Measurements from ENCODE around the gene PRDM5.

Gene PRDM5

GRCh38 chr4:120853161-120853935, 69.2 kb downstream of the PRDM5 start:
- peak in 1 of 2 donors; percentile 26 for DNase-seq

GRCh38 chr4:120850018-120850599, 72.4 kb downstream of the PRDM5 start:
- DNase-seq = no peak

GRCh38 chr4:120847019-120847582, 75.4 kb downstream of the PRDM5 start:
- no peak for DNase-seq

DNA sequence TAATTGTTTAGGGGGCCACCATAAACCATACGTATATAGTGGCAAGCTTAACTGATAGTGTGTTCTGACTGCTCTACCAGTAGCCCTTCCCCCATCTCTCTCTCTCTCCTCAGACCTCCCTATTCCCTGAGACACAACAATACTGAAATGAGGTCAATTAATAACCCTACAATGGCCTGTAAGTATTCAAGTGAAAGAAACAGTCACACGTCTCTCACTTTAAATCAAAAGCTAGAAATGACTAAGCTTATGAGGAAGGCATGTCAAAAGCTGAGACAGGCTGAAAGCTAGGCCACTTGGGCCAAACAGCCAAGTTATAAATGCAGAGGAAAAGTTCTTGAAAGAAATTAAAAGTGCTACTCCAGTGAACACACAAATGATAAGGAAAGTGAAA, 78.0 kb downstream of the PRDM5 start:
- DNase-seq = no peak

DNA sequence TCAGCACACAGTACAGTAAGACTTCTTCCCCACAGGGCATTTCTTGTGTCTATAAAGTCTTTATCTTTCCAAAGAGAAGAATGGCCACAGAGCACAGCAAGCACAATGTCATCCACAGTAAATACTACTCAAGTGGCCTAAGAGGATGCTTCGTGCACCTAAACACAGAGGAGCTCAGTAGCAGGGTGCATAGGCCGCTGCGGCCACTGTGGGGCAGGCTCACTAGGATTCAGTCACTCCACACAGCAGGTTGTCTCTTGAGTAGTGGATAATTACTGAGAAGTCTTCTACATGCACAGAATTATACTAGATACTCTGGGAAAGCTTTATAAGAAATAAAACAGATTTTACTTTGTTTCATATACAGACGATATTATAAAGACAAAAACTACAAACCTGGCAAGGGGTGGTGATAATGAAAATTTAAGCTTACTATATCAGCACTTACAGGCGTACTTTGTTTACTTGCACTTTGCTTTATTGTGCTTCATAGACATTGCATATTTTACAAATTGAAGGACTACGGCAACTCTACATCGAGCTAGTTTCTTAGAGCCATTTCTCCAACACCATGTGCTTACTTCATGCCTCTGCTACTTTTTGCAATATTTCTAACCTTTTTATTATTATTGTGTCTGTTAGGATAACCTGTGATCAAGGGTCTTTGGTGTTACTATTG, 78.5 kb downstream of the PRDM5 start:
- DNase-seq = no peak

DNA sequence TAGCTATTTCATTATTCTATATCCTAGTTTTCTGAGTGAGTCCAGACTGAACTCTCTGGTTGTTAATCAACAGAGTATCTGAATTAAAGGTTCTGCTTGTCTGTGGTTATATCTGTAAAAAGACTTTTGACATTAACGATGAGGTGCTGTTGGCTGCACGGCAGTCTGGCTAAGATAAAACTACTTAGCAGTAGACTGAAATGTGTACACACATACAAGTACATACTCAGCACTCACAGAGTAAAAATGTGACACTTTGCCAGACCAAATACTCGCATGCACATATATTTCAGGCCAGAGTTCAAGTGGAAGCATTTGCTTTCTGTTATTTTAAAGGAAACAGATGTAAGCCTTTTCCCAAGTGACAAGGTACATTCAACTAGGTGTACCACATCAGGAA, 80.5 kb downstream of the PRDM5 start:
- DNase-seq = no peak

- no peak for DNase-seq
Measured at GRCh38 chr4:120841580-120841979, 80.9 kb downstream of the PRDM5 start.

- no peak for DNase-seq
Measured at GRCh38 chr4:120839974-120840751, 82.4 kb downstream of the PRDM5 start.

GRCh38 chr4:120839334-120839973, 83.1 kb downstream of the PRDM5 start:
- DNase-seq = no peak

DNA sequence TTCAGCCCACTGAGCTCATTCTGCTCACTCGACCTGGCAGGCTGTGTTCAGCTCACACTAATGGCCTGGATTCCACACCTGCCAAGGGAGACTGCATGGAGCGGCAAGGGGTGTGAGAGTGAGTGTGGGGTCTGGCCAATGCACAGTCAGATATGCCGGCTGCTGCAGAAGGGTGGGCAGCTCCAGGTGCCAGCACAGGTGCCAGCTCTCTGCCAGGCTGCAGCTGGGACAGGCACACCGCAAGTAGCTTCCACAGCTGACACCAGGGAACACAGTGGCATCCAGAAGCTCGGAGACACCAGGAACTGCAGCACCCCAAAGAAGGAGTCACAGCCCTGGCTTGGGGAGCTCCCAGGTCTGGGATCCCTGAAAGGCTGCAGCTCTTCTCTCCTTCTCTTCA, 83.7 kb downstream of the PRDM5 start:
- DNase-seq = no peak

GRCh38 chr4:120837656-120838055, 84.9 kb downstream of the PRDM5 start:
- DNase-seq = no peak

DNA sequence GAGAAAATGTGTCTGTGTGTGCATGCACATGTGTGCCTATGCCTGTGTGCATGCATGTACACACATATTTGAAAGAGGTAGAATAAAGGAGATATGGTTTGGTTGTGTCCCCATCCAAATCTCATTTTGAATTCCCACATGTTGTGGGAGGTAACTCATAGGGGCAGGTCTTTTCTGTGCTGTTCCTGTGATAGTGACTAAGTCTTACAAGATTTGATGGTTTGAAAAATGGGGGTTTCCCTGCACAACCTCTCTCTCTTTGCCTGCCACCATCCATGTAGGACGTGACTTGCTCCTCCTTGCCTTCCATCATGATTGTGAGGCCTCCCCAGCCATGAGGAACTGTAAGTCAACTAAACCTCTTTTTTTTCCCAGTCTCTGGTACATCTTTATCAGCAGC, 87.2 kb downstream of the PRDM5 start:
- no peak for DNase-seq

DNA sequence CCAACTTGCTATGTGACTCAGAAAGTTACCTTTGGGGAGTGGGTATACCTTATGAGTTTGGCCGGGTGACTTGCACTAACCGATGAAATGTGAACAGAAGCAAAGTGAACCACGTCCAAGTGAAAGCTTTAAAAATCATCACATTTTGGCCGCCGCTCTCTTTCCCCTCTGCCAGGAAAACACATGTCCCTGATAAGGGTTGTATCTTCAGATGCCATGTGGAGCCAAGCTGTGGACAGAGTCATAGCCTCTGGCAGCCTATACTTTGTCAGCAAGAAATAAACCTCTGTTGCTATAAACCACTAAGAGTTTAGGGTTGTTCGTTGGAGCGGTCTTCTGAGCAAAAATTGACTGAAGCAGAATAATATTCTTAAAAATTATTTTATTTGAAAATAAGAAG, 92.3 kb downstream of the PRDM5 start:
- DNase-seq = no peak

DNA sequence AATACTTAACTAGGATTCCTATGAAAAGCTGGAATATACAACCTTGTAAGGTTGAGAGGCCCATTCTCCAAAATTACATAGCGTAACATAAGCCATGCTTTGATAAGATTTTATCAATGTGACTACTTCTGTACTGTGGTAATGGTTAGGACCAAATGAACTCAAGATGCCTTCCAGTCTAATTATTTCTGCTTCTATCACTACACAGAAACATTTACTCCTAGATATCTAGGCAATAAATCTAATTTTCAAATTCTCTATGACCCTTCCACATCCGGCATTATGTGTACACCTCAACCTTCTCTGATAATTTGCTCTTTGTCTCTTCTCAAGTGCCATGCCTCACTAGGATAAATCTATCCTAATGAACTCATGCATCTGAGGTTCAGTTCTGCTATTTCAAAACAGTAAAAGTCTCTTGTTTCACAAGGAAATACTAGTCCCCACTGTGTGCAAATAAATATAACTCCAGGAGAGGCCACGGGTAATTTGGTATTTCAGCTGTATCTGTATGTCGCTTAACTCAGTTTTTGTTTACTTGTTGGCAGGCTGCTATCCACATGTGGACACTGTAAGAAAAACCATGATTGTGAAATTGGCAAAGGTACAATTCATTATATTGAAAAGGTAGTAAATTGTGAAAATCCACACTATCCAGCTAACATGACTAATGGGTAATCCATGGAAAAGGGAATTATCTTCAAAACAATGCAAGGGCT, 93.3 kb downstream of the PRDM5 start:
- DNase-seq = no peak

DNA sequence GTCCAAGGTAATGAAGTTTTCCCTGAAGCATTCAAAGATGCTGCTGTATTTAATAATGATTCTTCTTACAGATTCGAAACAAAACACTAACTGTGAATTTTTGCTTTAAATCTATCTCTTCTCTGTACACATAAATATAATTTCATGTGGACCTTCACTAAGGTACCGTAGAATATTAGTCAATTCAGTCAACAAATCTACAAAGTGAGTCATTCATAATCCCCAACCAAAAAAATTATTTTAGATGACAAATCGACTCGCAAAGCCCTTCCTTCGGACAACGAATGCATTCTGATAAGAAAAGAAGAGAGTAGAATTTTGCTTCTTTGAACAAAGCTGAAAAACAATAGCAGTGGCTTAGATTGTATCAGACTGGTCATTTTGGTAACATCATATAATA, 95.7 kb downstream of the PRDM5 start:
- no peak for DNase-seq

DNA sequence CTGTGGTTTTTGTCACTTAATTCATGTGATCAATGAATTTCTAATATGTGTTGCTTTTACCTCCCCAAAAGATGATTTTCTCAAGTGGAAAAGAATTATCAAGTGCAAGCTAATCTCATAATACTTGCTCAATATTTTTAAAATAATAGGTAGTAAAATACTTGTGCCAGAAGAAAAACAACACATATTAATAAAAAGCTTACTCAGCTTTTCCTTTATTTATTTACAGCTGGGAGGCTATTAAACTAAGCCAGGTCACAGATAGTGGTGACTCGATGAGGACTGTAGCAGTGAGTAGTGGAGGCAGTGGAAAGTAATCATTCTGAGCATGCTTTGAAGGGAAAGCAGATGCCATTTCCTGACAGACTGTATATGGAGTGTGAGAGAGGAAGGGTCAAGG, 96.1 kb downstream of the PRDM5 start:
- no peak for DNase-seq

DNA sequence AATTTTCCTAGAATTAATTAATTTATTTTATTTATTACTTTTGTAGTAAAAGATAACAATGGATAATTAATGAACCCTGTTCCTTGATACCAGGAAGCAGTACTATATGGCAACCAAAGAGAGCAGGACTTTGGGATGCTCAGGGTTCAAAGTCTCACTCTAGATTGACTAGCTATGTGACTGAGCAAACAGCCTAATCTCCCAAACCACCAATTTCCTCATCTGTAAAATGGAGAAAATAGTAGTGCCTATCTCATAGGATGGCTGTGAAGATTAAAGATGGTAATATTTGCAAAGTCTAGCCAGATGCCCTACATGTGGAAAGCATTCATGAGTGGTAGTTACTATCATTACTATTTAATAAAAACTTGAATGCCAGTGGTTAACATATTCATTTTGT, 97.6 kb downstream of the PRDM5 start:
- no peak for DNase-seq

DNA sequence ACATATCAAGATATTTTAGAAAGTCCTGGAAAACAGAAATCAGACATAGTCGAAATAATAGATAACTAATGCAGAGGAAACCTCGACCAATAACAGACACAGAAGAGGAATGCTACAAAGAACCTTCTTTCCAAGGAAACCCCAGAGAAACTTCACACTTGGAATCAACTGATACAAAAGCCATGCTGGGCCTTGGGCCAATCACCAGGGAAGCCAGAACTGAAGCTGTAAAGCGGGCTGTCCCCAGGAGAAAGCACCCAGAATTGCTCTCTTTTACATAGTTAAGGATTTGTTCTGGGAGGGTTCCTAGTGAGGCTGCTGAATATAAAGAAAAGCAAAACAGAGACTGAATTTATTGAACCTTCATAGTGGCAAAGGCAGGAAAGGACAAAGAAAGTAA, 100.5 kb downstream of the PRDM5 start:
- DNase-seq = peak in 1 of 2 donors; percentile 36

- DNase-seq = no peak
Measured at GRCh38 chr4:120821029-120821428, 101.5 kb downstream of the PRDM5 start.

- DNase-seq = no peak
Measured at GRCh38 chr4:120819805-120820437, 102.6 kb downstream of the PRDM5 start.

GRCh38 chr4:120816296-120816965, 106.1 kb downstream of the PRDM5 start:
- DNase-seq = no peak
